Stimulated activated CD4-positive, alpha-beta T cell treated with anti-CD3 and anti-CD28 coated beads, Interleukin-12 subunit alpha, Interleukin-12 subunit beta, amount 100 ng/mL, for 48 hours (primary cell): ENCODE data around the gene TMEM63B.
"Not testable (repeated sequence)": the region's sequence is repeated elsewhere in the genome, so short reads cannot be mapped to it uniquely, and the experiment has no call there.

ENCODE experiments used
- DNase-seq, 3 donors: peaks; one replicate each; pipeline ENCODE4 v3.0.0-alpha.2; 2020; ENCODE audit warnings: low read depth in 2 of 3, low spot score in 1 of 3

The TMEM63B gene

GRCh38 chr6:44142835-44143234 is 15.5 kb downstream of the TMEM63B start:
- DNase-seq = no peak

- DNase-seq = no peak
Observed at GRCh38 chr6:44143731-44144130, 16.4 kb downstream of the TMEM63B start.

- not testable (repeated sequence) for DNase-seq
Observed at GRCh38 chr6:44144536-44144935, 17.2 kb downstream of the TMEM63B start.

GRCh38 chr6:44145839-44146238 is 18.5 kb downstream of the TMEM63B start:
- DNase-seq = no peak

- no peak for DNase-seq
Observed at GRCh38 chr6:44146685-44147084, 19.3 kb downstream of the TMEM63B start.

- no peak for DNase-seq
Observed at GRCh38 chr6:44147256-44147655, 19.9 kb downstream of the TMEM63B start.

GRCh38 chr6:44148306-44148705 is 21.0 kb downstream of the TMEM63B start:
- DNase-seq = no peak

- DNase-seq = no peak
Observed at GRCh38 chr6:44149369-44150012, 22.1 kb downstream of the TMEM63B start.

- DNase-seq = no peak
Observed at GRCh38 chr6:44150317-44150917, 23.1 kb downstream of the TMEM63B start.

- DNase-seq = peak; percentile 65 to 80 (median 73)
Observed at GRCh38 chr6:44151348-44152108, 24.2 kb downstream of the TMEM63B start.

- no peak for DNase-seq
Observed at GRCh38 chr6:44152109-44152461, 24.7 kb downstream of the TMEM63B start.

GRCh38 chr6:44152533-44152932 is 25.2 kb downstream of the TMEM63B start:
- no peak for DNase-seq

GRCh38 chr6:44154067-44154466 is 26.7 kb downstream of the TMEM63B start:
- no peak for DNase-seq

- no peak for DNase-seq
Observed at GRCh38 chr6:44156494-44157151, 29.3 kb downstream of the TMEM63B start.

GRCh38 chr6:44157152-44157521 is 29.8 kb downstream of the TMEM63B start:
- DNase-seq = no peak

- DNase-seq = no peak
Observed at GRCh38 chr6:44158770-44159228, 31.4 kb downstream of the TMEM63B start, which contains the start of gene CAPN11. TSS of gene CAPN11 (plus strand) at chr6:44158820. CDS start at chr6:44158849, 29 bp downstream.

GRCh38 chr6:44161997-44162338 is 34.6 kb downstream of the TMEM63B start:
- no peak for DNase-seq

- no peak for DNase-seq
Observed at GRCh38 chr6:44162876-44163625, 35.7 kb downstream of the TMEM63B start.

- no peak for DNase-seq
Observed at GRCh38 chr6:44166116-44166515, 38.8 kb downstream of the TMEM63B start.

GRCh38 chr6:44166591-44167184 is 39.3 kb downstream of the TMEM63B start:
- no peak for DNase-seq

- DNase-seq = no peak
Observed at GRCh38 chr6:44167567-44167966, 40.2 kb downstream of the TMEM63B start.
